ENCODE measurements around the gene C20orf202.

The C20orf202 gene

DNA sequence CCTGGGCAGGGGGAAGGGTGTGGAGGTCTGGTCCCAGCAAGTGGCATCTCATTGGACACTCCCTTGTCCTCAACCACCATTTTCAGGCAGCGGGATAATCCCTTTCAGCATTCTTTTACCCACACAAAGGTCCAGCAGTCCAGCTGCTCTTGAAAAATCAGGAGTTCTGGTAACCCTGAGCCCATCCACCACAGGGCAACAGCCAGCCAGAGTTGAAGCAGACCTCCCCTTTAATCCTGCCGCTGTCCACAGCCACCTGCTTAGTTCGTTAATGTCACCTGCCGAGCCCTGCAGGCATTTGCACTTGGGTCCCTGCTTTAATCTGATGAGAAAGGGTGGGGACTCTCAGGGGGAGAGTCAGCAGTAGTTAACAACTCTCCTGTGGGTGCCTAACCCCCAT, 29.6 kb upstream of the C20orf202 start:
- no peak for DNase-seq (ENCODE audit: low read depth)
- no peak overlapping the region for H3K4me3 ChIP-seq (ENCODE audit: low read length)
- TF ChIP-seq, protein P1, sequence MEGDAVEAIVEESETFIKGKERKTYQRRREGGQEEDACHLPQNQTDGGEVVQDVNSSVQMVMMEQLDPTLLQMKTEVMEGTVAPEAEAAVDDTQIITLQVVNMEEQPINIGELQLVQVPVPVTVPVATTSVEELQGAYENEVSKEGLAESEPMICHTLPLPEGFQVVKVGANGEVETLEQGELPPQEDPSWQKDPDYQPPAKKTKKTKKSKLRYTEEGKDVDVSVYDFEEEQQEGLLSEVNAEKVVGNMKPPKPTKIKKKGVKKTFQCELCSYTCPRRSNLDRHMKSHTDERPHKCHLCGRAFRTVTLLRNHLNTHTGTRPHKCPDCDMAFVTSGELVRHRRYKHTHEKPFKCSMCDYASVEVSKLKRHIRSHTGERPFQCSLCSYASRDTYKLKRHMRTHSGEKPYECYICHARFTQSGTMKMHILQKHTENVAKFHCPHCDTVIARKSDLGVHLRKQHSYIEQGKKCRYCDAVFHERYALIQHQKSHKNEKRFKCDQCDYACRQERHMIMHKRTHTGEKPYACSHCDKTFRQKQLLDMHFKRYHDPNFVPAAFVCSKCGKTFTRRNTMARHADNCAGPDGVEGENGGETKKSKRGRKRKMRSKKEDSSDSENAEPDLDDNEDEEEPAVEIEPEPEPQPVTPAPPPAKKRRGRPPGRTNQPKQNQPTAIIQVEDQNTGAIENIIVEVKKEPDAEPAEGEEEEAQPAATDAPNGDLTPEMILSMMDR (conservative IDR thresholded peaks at IDR 0.05; ENCODE audit: low read depth, low read length): no peak

DNA sequence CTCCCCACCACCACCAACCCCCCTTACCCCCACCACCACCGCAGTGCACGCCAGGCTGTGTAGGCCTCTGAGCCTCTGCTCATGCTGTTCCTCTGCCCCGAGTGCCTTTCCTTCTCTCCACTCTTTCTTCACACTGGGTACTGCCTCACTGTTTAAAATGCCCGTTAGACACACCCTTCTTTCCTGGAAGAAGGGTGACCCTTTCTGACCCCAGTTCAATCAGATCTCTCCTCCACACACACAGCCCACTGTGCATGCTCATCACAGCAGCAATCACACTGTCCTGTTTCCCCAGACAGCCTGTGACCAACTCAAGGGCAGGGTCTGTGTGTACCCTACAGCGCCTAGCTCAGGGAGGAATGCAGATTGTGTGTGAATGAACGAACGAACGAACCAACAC, 28.5 kb upstream of the C20orf202 start:
- no peak overlapping the region for H3K4me3 ChIP-seq (ENCODE audit: low read length)
- TF ChIP-seq, protein P1 (conservative IDR thresholded peaks at IDR 0.05; ENCODE audit: low read depth, low read length): no peak
- no peak for DNase-seq (ENCODE audit: low read depth)

DNA sequence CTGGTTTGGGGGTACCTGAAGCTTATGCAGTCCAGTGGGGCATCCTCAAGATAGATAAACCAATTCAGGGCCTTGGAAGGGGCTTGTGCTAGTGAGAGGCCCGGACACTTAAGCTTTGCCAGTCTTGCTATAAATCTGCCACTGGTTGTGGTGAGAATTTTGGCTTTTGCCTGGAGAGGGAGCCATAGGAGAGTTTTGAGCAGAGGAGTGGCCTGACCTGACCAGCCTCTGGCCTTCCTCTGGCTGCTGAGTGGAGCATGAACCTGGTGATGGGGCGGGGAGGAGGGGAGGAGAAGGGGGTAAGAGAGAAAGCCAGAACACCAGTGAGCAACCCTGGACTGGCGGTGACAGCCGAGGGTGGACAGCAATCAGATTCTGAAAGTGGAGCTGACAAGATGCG, 25.6 kb upstream of the C20orf202 start:
- no peak for DNase-seq (ENCODE audit: low read depth)
- H3K4me3 ChIP-seq (ENCODE audit: low read length): no peak overlapping the region
- TF ChIP-seq, protein P1 (conservative IDR thresholded peaks at IDR 0.05; ENCODE audit: low read depth, low read length): peak; percentile 22

DNA sequence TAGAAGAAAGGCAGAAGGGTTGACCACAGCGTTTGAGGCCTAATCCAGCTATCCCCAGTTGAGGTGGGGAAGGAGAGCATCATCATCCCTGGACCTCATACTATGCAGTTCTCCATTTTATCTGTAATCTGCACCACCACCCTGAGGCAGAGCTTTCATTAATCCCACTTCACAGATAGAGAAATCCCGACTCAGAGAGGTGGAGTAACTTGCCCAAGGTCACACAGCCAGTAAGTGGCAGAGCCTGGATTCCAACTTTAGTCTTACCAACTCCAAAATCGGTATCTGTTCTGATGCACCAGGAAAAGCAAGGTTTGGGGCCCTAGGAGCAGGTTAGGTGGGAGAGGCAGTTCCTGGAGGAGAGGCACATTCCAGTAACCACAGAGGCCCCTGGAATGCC, 25.2 kb upstream of the C20orf202 start:
- TF ChIP-seq, protein P1 (conservative IDR thresholded peaks at IDR 0.05; ENCODE audit: low read depth, low read length): no peak
- no peak for DNase-seq (ENCODE audit: low read depth)
- no peak overlapping the region for H3K4me3 ChIP-seq (ENCODE audit: low read length)

DNA sequence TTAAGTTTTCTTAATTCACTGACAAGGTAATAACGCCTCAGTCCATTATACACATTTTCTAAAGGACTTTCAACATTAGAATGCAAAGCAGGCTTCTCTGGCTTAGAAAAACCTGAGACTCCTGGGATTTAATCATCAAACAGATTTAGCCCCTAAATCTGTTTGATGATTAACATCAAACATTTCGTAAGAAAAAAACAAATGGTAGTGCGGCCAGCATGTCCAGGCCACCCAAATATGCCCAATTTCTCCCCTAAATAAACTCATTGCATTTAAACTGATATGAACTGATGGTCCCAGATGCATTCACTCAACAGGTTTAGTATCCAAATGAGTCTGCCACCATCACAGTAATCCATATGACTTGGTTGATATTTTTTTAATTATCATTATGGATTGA, 24.6 kb upstream of the C20orf202 start:
- TF ChIP-seq, protein P1 (conservative IDR thresholded peaks at IDR 0.05; ENCODE audit: low read depth, low read length): no peak
- no peak overlapping the region for H3K4me3 ChIP-seq (ENCODE audit: low read length)
- no peak for DNase-seq (ENCODE audit: low read depth)

DNA sequence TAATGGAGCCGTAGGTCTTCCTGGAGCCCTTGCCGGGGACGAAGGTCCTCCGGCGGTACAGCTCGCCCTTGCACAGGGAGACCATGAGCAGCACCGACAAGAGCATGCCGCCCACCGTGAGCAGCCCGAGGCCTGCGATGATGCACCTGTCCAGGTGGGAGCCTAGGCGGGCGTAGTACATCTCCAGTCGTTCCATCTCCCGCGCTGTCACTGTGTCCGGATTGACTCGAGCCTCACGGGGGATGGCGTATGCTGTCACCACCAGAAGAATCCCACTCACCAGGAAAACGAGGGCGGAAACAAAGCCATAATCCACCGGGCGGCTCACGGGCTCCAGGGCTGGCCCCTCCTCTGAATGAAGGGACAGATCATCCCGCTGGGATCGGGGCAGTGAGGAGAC, 22.3 kb upstream of the C20orf202 start:
- H3K4me3 ChIP-seq (ENCODE audit: low read length): no peak overlapping the region
- TF ChIP-seq, protein P1 (conservative IDR thresholded peaks at IDR 0.05; ENCODE audit: low read depth, low read length): no peak
- no peak for DNase-seq (ENCODE audit: low read depth)

DNA sequence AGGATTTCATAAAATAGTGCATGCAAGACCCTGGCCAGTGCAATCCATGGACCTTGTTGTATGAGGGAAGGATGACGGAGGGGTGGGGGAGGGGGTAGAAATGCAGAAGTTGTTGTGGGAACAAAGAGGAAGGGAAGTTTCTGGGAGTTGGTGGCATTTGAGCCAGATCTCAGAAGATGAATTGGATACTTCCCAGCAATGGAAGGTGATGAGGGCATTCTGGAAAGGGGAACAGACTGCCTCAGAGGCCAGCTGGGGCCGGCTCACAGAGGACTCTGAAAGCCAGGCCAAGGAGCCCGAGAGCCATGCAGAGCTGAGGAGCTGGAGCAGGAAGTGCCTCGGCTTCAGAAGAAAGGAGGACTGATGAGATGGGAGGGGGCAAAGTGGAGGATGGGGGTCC, 21.1 kb upstream of the C20orf202 start:
- no peak for DNase-seq (ENCODE audit: low read depth)
- TF ChIP-seq, protein P1 (conservative IDR thresholded peaks at IDR 0.05; ENCODE audit: low read depth, low read length): no peak
- no peak overlapping the region for H3K4me3 ChIP-seq (ENCODE audit: low read length)

Data from retinal pigment epithelial cell (primary cell).